Germinal center (tissue), 1 donor: ENCODE measurements around the gene RFX8.
A peak's percentile ranks its signal among the peaks of the same experiment; 100 is the strongest.
"Not testable (repeated sequence)": the region's sequence is repeated elsewhere in the genome, so short reads cannot be mapped to it uniquely, and the experiment has no call there.

Experiments used
- DNase-seq: peaks from one replicate; pipeline ENCODE4 v3.0.0; 2012; ENCODE audit warnings: mixed read lengths, low spot score

RFX8 gene

DNA sequence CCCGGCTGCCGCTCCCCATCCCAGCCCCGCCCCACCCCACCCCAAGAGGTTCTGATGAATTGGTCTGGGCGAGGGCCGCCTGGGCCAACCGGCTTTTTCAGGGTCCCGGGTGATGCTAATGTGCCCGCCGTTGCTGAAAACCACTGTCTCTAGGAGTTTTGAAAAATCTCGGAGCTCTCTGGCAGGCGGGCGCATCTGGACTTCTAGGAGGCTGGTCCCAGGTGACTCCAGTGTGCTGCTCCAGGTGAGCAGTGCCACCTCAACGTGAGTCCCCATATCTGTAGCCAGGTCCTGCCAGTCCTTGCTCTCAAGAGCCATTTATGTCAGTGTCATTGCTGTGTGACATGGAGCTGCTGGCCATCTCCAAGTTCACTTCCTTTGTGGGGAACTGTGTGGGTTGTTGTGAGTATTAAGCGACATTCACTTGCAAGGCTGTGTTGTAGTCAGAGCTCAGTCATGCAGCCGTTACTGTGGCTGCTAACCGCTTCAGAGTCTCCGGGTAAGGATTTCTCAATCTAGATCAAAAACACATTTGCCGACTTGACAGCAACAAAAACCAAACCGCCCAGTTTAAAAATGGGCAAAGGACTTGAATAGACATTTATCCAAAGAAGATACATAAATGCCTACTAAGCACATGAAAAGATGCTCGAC, at the start of gene RFX8:
RFX8 (minus strand) TSS at position 382 of the 654 bp plus-strand sequence. CDS start 8,264 bp downstream, outside the sequence.
- DNase-seq, result peak; percentile 14

DNA sequence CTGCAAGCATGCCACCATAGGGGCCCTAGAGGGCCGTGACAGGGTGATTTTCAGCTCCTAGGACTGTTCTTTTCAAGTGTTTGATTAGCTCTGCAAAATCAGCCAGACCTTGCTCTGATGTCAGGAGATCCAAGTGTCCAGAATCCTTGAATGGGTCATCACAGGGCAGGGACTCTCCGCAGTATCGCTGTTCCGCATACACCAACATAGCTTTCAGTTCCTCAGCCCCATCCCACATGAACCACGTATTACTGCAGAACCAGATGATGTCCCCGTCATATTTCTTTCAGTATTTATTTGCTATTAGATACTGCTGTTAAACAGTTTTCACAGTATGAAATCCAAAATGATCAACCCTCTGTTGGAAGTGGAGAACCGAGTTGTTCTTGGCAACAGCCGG, 46.6 kb upstream of the RFX8 start:
- DNase-seq, result no peak

DNA sequence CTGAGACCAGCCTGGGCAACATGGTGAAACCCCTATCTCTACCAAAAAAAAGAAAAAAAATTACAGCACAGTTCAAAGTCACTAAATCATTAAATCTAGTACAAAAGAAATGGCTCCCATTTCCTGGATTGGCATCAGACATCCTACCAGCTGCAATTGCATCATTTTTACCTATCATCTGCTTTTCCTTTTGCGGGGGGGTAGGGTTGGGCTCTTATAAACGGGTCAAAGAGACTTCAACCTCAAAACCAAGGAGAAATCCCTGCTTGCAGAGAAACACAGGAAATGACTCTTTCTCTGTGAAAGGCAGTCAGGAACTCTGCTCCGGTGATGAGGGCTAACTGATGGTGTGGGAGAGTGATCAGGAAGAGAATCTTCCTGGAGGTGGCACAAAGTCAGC, 45.3 kb upstream of the RFX8 start:
- no peak for DNase-seq

DNA sequence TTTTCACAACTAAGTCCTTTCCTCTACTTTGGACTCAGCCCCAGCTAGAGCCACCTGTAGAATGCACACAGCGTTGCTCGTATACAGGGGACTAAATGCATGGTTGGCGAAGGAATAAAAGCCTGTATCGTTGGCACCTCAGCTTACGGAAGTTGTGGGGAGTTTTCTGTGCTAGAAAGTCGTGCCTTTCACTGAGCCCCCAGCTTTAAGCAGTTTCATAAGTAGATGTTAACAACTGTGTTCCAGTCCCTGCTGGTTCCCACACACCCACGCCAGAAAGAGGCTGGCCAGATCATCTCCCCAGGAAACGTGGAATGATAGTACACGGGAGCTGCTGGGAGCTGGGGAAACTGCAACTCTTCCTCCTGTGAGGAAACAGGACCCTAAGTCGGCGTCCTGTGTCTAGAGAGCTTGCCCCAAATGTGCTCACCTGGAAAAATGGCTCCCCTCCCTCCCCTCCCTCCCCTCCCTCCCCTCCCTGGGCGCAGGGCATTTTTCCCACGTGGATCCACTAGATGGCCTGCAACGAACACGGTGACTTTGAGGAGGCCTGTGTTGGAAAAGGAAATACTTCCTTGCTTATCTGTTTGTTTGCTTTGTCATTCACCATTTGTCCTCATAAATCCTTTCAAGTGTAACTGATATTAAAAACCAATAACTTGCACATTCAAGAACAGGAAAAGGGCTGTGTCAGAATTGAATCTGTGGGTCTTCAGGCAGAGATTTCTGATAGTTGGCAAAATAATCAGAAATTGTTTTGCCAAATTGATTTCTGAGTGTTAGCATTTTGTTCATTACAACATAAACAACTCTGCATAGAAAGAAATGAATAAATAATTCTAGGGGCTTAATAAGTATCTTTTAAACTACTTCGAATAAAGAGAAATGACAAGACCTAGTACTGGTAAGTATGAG, 43.9 kb upstream of the RFX8 start:
- no peak for DNase-seq

DNA sequence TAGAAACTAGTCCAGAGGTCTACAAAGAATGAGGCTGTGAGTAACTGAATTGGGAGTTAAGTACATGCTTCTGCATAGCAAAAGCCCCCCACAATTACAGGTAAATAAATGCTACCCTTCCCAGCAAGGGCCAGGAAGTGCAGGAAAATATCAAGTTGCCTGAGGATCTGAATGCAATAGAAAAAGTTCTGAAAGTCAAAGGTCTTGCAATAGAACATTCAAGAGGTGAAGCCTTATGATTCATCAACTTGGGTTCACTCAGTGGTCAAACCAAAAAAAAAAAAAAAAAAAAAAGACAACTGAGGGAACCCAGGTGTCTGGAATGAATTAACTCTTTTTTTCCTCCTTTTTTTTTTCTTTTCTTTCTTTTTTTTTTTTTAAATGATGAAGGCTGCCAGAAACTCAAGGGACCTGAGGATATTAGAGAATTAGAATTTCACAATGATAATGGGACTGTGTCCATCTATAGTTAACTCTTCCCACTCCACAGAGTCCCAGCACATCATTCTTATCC, 42.9 kb upstream of the RFX8 start:
- DNase-seq, result no peak

DNA sequence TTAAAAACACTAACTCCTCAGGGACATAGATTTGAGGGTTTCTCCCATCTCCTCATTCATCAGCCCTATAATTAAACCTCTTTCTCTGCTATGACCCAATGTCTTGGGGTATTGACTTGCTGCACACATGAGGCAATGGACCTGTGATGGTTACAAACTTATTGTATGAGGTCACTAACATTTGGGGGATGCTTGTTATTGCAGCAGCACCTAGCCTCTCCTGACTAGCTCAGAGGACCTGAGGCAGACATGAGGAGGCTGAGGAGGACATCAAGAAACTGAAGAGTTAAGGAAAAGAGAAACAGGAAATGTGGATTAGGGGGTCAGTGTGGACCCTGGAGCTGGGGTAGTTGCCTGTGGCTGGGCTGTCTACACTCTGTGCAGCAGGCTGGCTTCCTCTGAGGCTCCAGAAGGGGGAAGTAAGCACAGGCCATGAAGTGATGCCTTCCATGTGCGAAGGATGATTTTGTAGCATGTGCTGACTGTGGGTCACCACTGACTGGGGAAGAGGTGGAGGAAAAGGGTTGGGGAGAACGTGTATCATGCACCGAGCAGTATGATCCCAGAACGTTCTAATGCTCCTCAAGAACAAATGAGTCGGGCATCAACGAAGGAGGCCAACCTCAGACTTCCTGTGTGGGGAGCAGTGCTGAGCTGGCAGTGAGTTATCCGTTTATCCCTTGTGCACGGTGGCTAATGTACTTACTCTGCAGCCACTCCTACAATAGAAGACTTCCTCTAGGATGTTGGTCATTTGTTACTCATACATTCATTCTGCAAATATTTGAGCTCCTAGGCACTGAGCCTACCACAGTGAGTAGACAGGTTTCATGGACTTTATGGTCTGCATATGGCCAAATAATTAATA, 42.1 kb upstream of the RFX8 start:
- DNase-seq, result no peak

DNA sequence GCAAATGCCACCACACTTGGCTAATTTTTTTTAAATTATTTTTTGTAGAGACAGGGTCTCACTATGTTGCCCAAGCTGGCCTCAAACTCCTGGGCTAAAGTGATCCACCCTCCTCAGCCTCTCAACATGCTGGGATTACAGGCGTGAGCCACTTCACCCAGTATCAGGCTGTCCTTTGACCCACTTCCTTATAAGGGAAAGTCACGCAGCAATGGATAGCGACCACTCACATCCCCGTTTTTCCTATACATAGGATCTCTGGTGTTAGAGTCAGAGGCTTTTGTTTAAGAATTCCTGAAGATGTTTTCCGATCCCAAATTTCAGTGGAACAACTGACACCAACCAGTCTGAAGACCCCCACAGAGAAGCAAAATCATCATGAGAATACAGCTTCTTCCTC, 41.4 kb upstream of the RFX8 start:
- no peak for DNase-seq

DNA sequence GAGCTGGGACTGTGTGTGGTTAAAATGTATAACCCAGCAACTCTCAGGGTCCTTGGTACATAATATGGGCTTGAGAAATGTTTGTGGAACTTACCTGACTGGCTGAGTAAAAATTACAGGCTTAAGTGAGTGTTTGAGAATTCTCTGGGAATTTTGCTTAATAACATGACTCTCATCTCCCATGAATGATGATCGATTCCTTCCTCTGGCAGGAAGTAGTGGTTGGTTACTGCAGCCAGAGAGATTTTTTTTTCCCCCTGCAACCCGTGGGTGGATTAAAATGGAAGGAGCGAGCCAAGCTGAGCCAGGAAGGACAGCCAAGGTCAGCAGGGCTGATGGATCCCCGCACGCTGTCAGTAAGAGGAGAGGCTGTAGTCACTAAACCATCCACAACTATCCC, 40.6 kb upstream of the RFX8 start:
- DNase-seq, result no peak

DNA sequence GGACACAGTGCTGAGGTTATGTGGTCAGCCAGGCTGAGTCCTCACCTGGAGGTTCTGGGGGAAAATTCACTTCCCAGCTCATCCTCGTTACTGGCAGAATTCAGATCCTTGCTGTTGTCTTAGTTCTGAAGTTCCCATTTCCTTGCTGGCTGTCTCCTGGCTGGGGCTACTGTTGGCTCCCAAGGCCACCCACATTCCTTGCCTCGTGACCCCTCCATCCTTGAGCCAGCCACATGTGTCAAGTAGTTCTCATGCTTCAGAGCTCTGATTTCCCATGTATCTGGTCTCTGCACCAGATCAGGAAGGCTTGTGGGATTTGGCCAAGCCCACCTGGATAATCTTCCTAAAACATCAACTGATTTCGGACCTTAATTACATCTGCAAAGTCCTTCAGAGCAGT, 38.1 kb upstream of the RFX8 start:
- DNase-seq, result no peak

DNA sequence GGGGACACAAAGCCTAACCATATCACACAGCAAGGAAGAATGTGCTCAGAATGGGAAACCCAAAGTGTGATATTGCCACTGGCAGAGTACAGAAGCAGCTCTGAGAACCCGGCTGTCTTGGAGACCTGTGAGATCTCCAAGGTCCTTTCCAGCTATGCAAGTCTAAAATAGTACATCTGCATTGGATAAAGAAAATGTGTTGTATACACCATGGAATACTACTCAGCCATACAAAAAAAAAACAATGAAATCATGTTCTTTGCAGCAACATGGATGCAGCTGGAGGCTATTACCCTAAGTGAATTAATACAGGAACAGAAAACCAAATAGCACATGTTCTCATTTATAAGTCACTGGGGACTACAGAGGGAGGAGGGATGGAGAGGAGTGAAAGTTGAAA, 36.5 kb upstream of the RFX8 start:
- no peak for DNase-seq

DNA sequence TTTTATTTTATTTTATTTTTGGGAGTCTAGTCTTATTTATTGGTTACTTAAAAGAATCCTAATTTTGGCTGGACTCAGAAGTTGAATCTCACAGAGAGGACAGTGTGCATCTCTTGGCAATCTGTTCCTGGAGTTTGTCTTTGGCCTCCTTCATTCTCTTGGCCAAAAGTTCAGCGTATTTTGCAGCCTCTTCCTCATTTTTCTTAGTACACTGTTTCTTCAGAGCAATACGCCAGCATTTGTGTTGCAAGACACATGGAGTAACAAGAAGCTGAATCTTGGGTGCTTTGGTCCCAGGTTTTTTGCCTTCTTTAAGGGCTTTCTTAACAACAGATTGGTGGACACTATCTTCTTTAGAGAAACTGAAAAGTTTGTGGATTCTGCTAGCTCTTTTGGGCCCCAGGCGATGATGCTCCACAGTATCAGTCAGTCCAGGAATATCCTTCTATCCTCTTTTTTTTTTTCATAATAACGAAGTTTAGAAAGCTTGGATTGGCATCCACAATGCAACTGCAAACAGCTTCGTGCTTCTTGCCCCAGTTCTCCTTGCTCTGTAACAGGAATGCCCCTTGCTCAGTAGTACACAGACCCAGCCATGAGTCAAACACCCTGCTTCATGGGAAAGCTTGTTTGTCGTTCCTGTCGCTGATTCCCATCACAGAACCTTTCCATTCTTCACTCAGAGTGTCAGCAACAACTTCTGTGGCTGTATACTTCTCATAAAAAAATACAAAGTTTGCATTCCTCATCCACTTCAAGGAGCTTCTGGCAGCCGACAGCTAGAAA, 34.8 kb upstream of the RFX8 start:
- no peak for DNase-seq

DNA sequence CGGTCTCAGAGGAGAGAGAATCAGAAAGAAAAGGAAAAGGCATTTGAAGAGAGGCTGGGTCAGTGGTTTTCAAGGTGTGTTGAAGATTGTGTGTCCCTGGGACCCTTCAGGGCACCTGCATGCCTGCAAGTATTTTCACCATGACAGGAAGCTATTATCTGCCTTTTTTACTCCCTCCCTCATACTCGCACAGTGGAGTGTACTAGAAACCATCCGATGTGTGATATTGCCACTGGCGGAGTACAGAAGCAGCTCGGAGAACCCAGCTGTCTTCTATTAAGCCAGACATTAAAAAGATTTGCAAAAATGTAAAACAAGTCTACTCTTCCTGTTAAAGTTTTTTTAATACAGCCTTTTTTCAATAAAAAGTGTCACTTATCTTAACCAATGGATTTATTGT, 33.7 kb upstream of the RFX8 start:
- DNase-seq, result no peak

DNA sequence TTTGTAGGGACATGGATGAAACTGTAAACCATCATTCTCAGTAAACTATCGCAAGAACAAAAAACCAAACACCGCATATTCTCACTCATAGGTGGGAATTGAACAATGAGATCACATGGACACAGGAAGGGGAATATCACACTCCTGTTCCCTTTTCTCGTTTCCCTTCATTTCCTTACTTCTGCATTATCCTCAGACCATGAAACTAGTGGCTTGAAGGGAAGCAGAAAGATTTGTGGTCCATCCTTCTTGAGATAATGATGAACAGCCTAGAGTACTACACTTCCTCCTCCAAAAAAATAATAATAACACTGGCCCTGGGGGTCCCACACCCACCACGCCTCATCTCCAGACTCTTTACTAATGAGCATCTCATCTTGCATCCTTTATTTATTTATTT, 30.4 kb upstream of the RFX8 start:
- DNase-seq, result not testable (repeated sequence)

DNA sequence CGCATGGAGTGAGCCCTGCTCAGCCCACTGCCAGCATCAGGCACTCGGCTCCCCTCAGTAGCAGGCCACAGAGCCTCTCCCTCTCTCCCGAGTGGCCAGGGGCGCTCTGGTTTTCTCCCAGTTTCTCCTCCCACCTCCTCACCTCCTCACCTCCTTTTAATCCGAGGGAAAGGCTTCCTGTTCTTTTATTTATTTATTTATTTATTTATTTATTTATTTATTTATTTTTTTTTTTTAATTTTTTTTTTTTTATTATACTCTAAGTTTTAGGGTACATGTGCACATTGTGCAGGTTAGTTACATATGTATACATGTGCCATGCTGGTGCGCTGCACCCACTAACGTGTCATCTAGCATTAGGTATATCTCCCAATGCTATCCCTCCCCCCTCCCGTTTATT, 29.8 kb upstream of the RFX8 start:
- not testable (repeated sequence) for DNase-seq

DNA sequence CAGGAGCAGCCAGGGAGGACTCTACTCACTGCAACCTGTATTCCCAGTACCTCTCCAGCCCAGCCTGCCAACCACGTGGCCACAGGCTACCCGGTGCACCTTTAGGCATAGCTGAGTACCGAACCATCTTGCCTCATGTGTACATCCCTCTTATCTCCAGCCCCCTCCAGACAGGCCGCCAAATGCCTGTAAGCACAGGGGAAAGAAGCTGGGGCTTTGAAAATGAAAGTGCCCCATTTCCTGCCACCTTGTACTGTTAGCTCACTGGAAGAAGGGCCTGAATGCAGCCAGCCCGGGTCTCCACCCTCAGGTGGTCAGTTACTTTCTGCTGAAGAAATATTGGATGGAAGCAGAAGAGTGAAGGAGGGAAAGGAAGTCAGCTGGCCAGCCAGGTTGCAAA, 27.2 kb upstream of the RFX8 start:
- no peak for DNase-seq

DNA sequence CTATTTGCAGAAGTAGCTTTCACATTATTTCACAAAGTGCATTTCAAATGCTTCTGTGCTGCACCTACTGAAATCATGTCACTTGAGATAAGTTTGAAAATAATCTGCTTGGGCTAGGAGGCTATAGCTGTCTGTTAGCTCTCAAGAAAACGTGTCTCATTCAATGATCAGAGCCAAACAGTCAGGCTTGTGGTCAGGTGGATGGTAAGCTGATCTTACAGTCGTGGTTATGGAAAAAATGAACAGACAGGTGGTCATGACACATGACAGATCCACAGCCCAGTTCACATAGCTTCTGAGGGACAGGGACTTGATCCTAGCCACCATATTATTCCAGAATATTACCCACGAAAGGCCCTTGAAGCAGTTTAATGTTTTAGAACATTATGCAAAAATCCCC, 26.5 kb upstream of the RFX8 start:
- DNase-seq, result no peak

DNA sequence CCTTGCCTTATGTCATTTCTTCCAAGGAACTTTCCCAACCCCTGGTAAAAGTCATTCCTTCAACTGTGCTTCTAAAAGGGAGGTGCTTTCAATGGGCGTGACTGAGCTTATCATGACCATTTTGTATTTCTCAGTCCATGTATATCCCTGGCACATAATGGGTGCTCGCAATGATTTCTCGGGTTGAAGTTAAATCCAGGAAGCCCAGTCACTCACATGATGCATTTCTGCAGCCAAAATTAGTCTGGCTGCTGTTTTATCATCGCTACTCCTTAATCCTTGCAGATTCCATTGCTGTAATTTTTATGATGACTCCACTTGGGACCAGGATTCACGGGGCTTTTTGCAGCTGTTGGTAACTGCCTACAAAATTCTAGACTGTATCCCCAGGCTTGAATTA, 25.9 kb upstream of the RFX8 start:
- DNase-seq, result no peak

DNA sequence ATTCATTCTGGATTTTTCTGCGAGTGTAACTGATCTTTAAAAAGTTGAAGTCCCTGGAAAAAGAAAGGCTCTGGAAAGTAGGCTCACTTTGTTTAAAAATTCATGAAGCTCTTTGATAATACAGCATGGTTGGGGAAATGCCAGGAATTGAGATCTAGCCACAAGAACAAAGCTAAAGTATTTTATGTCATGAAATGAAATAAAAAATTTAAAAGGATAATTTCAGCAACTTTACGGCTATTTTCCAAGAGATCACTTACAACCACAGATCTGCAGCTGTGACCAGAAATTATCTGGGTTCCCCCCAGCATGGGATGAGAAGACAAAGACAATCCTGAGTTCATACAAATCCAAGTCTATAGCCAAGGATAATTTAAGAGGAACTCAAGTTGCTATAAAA, 25.3 kb upstream of the RFX8 start:
- no peak for DNase-seq

DNA sequence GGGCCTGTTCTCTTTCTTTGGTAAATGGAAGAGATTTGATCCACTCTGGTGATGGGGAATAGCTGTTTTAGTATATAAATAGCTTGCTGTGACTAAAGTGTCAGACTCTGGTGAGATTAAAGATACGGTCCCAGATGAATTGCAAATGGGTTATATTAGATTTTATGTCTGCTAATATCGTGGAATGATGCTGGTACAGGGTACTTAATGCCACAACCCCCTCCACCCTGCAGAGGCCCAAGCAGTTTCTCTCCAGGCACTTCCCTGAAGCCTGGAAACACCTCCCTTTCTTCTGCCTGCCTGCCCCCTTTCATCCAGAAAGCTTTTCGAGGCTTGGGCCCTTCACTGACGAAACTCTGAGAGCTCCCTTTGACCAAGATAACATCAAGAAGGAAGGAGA, 21.4 kb upstream of the RFX8 start:
- DNase-seq, result no peak

DNA sequence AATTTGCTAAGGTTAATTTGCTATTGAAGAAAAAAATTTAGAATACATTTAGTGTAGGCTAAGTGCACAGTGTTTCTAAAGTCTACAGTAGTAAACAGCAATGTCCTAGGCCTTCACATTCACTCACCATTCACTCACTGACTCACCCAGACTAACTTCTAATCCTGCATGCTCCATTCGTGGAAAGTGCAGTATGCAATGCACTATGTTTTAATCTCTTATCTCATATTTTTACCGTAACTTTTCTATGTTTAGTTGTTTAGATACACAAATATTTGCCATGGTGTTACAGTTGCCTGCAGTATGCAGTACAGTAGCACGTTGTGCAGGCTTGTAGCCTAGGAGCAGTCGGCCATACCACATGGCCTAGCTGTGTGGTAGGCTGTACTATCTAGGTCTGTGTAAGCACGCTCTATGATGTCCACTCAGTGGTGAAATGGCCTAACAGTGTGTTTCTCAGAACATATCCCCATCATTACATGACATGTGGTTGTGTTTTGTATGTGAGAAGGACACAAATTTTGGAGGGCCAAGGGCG, 18.1 kb upstream of the RFX8 start:
- no peak for DNase-seq

DNA sequence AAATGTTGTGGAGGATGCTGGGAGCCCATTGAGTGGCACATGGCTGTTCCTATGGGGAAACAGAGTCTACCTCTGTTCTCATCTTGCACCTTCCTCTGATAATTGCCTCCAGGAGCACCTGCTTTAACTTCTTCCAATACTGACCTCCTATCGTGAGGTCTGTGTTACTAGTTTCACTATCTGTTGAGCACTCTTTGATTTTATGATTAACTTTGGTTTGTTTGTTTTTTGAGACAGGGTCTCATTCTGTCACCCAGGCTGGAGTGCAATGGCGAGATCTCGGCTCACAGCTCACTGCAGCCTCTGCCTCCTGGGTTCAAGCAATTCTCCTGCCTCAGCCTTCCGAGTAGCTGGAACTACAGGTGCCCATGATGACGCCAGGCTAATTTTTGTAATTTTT, 12.1 kb upstream of the RFX8 start:
- DNase-seq, result no peak
